HG02763 (cell line): ENCODE results near the gene PRAC1.

ENCODE experiments used
- ATAC-seq: cut with Tn5 transposase; IDR thresholded peaks from one replicate; pipeline ENCODE4 v1.9.1; 2021; ENCODE audit warnings: mild to moderate bottlenecking, moderate library complexity; ENCODE audit not compliant: unreplicated experiment

The PRAC1 gene

DNA sequence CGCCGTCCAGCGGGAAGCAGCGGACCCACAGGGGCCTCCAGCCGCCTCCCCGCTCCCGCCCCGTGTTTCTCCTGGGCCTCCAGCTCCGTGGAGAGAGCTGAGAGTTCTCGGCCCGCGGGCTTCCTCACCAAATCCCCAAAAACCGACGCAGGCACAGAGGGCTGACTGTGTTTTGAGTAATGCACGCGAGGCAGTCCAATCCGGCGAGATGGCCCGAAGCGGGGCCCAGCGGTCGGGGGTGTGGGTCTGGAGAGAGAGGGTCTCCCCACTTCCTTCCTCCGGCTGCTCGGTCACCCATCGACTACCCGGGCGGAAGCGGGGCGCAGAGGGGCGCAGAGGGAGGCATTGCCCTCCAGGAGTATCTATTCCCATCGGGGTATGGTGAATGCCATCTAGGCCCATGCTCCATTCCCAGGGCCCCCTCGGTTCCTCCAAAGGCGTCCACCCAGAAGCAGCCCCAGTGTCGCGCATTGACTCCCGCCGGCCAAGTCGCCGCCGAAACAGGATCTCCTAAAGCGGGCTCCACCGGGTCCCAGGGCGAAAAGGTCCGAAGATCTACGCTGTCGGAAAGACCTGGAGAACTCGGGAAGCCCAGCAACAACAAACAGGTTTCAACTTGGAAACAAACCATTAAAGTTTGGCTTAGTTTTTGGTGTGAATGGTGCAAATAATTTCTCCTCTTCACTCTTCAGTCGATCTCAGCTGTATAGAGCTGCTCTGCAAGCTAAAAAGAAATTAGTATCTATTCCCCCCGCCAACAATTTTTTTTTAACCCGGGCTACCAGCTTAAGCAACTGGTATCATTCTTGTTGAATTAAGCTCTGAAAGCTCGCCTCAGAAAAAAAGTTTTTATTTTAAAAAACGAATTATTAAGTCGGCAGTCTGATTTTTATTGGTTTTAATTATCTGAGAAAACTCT lies 25.4 kb upstream of the PRAC1 start:
- ATAC-seq = no peak

DNA sequence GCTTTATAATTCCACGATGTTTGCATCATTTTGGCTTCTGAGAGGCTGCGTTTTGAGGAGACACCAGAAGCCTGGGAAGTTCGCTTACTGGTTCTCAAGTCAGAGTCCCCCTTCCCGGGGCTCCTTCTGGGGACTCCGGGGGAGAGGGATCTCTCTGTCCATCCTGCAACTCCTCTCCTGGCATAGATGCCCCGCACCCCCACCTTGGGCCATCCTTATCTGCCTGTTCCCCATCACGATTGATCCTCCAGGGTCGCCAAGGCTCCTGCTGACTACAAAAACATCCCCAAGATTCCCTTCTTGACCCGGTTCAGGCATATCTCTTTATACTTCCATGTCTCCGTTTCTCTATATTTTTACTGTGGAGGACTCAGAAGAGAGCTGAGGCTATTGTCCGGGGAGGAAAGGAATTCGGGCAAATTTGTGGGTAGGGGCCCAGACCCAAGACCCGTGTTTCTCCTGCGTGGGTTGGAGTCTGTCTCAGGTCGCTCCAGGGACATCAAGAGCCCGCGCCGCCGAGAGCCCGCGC lies 24.7 kb upstream of the PRAC1 start:
- ATAC-seq = no peak

DNA sequence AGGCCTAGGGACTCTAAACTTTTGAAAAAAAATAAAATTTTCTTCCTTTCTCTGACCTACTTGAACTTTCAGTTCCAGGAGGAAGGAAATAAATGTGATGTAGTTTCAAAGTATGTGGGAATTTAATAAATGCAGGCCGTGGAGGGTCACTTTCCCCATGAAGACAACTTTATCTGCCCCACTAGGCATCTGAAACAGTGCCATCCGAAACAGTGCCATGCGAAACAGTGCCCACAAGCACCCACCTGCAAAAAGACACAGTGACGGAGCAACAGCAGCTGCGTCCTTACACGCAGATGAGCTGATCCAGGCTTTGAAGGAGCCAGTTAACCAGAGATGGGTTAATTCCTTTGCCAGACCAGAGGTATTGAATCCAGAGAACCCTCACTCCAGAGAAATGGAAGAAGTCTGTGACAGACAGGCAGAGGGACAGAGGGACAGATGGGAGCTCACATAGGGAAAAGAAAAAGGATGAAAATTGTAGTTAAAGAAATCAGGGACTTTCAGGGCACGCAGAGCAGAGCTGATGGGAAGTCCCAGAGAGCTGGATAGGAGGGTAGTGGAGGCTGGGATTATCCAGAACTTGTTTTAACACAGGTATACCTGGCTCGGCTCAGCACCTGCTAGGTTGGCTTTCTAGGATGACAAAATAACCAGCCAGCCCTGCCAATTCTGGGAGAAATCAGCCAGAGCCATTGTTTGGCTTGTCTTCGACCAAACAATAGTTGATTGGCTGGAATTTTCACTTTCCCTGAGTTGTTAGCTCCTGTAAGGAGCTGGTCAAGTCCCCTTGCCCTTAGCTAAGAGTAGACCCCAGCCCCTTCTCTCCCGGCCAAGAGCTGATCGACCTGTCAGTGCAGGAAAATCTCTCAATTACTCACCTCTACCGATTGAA lies 23.3 kb upstream of the PRAC1 start:
- no peak for ATAC-seq

DNA sequence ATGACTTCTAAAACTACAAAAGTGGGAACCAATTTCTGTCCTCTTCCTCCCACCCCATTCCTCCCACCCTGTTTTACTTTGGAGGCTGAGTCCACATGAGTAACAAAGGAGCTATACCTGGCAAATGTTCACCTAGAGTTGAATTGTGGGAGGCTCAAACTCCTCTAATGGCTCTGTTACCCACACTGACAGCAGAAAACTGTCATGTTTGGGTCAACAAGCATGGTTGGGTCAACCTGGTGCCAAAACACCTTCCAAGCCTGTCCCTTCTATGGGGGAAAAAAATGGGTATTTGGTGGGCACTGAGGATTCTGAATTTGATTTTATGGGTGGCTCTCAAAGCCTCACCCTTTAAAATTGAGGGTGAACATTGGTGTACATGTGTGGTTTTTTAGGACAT lies 18.2 kb upstream of the PRAC1 start:
- no peak for ATAC-seq

DNA sequence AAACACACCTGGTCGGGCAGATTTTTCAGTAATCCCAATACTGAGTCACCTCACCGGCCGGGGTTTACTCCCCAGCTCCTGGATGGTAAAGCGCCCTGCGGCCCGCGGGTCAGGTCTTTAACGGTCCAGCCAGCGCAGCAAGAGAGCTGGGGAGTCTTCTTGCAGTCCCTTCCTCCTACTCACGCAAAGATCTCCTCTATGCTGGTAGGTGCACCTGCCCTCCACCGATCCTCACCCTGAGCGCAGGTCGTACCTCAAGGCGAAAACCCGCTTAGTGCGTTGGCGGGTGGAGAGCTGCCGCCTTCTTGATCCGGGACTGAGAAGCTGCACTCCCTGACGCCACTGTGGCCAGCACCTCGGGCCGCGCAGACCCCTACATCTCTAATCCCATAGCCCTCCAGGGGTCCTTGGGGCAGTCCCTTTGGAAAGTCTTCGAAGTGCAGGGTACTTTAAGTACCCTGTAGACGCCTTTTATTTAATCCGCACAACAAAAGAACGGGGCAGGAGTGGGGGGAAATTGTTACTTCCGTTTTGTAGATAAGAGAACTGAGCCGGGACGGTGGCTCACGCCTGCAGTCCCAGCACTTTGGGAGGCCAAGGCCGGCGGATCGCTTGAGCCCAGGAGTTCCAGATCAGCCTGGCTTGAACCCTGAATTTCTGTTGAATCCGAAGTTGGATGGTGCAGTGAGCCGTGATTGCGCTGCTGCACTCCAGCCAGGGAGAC lies 16.6 kb upstream of the PRAC1 start:
- no peak for ATAC-seq

DNA sequence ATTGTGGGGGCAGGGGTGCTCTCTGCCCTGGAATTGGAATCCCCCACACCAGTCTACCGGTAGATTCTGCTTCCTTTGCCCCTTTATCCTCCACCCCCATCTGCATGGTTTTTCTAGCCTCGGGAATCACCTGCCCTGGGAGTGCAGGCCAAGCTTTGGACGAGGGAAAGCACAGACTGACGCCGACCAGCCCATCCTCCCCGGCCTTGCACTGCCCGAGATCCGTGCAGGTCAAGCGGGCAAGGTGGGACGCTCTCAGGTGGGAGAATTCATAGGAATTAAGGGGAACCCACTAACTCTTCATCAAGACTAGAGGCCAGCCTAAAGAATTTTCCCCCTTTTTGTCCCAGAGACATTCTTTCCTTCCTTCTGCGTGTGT lies 16.1 kb upstream of the PRAC1 start:
- ATAC-seq = no peak

DNA sequence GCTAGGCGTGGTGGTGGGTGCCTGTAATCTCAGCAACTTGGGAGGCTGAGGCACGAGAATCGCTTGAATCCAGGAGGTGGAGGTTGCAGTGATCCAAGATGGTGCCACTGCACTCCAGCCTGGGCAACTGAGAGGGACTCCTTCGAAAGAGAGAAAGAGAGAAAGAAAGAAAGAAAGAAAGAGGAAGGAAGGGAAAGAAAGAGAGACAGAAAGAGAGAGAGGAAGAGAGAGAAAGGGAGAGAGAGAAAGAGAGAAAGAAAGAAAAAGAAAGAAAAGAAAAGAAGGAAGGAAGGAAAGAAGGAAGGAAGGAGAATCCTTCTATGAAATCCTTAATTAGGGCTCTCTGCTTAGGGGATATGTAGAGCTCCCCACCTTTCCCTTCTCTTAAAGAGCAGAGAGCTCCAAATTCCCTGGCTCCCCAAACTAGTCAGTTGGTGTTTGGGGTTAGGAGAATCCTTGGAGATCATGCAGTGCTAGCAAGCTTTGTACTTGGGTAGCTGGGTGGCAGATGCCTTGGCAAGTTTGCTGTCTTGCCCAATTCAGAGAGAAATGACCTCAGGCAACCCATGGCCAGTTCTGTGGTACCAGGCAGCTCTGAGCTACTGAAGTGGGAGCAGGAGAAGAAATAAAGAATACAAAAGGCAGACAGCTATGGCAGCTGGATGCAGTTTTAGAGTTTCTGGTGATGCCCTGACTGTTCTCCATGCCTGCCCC lies 15.2 kb upstream of the PRAC1 start:
- ATAC-seq = no peak

DNA sequence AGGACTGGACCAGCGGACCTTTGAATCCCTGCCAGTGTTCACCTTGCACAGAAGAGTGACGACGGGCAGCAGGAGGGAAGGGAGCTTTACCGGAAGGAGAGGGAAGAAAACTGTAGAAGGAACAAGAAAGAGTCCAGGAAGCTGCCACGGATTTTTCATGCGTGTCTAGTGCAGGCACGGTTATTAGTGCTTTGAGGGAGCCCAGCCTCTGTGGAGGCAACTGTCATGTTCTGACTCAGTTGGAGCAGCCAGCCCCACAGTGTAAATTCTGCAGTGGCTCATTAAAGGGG lies 12.7 kb upstream of the PRAC1 start:
- ATAC-seq = no peak

DNA sequence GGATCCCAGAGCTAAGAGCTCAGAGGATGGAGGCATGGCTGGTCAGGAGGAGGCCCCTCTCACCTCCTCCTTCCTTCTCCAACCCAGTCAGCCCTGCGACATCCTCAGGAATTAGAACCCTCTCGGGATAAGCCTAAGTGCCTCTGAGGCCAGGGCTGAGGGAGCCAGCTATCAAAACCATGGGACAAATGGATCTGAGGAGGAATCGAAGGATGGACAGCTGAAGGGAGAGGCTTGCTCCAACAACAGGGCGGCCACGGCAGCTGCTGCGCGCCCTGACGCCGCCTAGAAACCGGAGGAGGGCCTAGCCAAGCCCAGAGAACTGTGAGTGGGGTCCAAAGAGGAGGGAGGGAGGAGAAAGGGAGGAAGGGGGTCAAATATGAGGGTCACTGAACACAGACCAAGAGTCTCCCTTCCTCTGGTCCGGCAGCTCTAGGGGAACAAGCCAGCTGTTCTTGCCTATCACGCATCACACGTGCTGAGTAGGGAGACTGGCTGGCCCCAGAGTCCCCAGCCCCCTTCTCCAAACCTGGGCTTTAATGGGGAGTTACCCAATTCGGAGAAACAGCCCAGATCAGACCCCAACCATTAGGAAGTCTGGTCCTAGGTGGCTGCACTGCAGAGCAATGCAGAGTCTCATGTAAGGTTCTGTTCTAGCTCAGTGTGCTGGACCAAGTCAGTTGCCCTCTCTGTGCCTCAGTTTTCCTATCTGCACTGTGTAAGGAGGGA lies 12.2 kb upstream of the PRAC1 start:
- ATAC-seq = no peak

DNA sequence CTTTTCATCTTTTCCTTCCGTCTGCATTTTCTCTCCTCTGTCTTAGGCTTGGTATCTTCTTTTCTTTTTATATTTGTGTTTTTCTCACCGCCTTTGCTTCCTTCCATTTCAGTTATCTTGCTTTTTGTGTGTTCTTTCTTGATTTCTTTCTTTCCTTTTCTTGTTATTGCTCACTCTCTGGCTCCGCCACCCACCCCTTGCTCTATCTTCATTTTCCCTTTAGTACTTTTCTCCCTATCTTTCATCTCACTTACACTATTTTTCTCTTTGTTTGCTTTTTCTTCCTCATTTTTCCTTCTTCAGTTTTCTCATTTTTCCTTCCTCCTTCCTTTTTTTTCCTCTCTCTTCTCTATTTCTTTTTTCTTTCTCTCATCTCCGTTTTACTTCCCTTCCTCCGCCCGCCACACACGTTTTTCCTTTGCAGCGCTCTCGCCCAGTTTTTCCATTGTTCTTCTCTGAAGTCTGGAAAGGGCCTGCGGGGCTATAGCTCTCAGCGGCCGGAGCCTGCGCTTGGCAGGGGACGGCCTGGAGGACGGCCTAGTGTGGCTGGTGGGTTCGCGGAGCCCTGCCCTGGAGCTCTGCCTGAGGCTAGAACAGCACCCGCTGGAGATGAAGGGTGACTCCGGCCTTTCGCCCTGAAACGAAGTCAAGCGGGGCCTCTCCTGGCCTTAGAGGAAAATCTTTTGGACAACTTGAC lies 11.5 kb upstream of the PRAC1 start:
- ATAC-seq = no peak

DNA sequence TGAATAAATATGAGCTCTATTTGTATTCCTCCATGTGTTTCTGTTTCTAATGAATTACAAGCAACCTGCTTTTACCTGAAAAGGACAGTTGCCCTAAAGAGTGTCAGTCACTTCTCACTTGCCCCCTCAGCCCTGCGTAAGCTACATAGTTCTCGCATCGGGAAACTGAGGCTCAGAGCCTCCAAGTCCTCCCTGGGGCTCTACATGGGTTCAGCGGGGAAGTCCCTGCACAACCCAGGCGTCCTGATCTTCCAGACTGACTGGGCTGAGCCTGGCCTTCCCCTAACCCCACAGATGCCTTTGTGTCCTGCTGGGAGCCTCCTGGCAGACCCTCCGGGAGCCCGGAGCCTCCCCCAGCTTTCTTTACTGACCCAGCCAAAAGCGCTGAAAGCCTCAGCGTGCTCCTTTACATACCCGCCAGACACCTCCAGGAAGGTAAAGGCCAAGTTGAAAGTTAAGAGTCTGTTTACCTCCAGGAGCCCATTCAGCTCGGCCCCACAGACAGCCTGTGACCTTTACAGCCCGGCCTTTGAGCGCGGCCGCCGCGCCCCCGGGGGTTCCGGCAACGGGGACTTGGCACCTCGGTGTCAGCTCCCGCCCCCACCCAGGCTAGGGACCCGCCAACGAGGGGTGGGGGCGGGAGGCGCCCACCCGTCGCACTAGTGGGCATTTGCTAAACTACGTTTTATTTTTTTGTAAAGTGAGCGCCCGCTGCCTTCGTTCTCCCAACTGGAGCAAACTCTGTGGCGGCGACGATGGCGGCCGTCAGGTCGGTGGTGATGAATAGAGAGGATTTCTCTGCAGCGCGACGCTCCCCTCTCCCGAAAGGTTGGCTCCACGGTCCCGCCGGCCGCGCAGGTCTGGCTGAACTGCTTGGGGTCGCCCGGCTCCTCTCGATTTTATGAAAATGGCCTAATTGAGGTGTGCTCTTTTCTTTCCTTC lies 10.6 kb upstream of the PRAC1 start:
- ATAC-seq = no peak

DNA sequence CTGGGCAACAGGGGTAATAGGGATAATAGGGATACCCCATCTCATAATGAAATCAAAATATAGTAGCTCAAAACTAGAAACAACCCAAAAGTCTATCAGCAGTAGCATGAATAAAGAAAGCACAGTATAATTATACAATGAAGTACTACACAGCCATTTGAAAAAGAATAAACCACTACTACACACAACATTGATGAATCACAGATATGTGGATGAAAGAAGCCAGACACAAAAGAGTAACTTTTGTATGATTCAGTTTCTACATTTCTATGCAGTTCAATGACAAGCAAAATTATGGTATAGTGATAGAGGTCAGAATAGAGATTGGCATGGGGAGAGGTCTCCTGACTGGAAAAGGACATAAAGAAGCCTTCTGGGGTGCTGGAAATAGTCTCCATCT lies 9.0 kb upstream of the PRAC1 start:
- no peak for ATAC-seq

DNA sequence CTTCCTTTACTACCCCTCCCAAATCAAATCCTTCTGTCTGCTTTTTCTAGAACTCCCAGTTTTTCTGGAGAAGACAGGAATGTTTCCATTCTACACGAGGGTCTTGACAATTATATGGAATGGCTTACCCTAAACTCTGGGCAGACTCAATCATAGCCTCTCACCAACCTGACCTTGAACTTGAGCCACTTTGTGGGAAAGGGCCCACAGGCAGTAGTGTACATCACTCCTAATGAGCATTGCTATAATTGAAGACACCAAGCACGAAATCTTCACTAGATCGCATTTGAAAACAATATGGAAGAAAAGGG lies 7.9 kb upstream of the PRAC1 start:
- ATAC-seq = no peak

DNA sequence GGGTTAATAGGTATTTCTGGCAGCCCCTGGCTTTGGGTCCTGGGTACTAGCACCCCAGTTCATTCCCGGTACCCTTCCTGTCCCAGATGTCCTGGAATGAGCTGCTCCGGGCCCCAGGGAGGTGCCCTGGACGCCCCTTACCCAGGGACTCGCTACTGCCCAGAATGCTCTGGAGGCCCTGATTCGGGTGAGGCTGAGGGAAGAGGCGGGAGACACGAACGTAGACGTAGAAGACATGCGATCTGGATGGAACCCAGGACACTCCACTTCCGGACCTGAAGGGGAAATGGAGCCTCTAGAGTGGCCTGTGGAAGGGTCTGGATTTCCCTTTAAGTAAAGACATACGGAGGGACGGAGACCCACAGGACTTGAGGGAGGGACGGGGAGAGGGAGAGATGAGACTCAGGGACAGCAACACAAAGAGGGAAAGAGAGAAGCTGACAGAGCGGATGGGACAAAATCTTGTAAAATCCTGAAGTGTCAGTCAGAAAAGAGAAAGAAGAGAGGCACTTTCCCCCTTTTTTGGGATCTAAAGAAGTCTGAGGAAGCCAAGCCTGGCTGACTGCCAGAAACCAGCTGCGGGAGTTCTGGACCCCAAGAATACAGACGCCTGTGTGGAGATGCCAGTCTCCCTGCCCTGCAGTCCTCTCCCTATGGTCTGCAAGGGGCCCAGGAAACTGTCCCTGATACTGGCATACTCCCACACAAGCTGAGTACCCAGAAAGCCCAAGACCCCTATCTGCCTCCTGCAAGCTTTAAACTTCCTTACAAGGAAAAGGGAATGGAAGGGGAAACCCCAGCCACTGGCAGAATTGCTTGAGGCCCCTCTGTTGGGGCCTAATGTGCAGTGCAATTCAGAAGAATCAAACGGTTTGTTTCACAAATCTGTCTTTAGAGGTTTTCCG lies 7.3 kb upstream of the PRAC1 start:
- no peak for ATAC-seq

DNA sequence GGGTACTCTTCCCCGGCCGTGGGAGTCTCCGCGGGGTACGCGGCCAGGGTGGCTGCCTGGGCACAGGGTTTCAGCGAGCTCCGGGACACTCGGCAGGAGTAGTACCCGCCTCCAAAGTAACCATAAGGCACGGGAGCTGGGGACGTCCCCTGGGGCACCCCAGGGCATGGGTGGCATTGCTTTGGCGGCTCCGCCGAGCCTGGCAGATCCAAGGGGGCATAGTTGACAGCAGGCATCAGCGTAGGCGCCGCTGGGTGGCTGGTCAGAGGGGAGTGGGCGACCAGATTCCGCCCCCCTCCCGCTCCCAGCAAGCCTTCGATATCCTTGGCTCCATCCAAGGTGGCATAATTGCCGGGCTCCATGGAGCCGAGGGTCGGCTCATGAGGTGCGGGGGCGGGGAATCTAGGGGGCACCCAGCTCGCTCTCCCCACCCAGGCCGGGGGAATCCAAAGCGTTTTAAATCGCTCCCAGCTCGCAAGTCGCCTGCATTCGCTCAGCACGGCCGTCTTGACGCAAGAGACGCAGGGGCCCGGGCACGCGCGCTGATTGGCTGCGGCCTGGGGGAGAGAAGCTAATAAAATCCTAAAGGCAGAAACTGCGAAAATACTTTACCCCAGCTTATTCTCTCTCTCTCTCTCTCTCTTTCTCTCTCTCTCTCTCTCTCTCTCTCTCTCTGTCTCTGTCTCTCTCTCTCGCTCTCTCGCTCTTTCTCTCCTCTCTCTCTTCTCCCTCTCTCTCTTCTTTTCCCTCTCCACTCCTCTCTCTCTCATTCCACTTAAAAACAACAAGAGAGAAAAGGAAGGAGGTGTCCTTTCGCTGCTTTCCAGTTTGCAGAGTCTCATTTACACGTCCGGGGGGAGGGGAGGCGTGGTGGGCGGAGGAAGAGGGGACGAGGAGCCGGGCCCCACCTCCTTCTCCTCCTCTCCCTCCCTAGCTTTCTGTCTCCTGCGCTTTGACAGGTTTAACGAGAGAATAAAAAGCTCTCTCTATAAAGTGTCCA lies 6.2 kb upstream of the PRAC1 start, which contains the start of gene HOXB13:
Gene HOXB13, minus strand, starts transcription at position 519 of the 1,000 bp plus-strand sequence. Its CDS starts 157 bp downstream, at position 362.
- ATAC-seq = no peak
